ENCODE data around the gene AACS. TPM values are rescaled to one million over a fixed set of nuclear protein-coding genes. Genes with fewer than 3 reads are reported as not detected.

AACS gene
- total RNA-seq, 1 donor from 2014 or later: 16.7 TPM

DNA sequence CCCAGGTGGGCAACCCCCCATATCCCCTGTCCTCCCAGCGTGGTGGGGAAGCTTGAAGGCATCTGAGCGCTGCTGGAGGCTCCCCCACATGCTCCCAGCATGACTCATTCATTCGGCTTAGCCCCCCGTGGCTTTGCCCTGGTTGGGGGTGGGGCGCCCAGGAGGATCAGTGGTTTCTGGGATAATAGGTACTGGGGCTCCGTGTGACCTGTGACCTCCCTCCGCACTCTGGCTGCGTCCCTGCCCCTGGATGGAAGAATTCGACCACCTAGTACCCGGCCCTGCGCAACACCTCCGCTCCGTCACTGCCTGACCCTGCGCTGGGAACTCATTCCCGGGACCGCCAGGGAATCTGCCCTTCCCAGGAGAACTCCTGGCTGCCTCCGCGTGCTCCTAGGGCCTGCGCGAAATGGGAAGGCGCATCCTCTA, 120.1 kb downstream of the AACS start:
- DNase-seq (ENCODE audit: low read depth in 2 of 2): no peak

DNA sequence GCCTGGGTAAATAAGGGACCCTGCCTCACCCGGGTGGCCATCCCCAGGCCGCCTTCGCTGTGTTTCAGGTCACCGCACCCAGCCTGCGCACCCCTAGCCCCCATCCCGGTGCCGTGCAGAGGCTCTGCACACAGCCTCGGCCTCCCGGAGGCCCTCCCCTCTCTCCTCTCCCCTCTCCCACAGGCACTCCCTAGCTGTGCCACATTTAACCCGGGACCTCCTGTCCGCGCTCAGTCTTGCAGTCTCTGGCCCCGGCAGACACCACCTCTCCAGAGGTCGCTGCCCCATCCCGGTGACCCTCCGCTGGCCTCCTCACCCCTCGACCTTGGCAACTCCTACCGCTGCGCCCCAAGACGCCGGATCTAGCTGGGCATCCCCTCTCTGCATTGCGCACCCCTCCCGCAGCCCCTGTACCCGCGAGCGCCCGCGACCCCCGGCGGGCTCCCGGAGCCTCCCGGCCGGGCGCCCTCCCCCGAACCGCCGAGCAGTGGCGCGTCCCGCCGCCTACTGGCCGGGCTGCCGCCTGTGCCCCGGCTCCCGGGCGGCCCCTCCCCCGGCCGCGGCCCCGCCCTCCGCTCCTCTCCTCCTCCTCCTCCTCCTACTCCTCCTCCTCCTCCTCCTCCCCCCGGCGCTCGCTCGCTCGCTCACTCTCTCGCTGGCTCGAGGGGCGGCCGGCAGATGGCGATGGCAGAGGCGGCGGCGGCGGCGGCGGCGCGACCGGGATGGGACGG, 120.7 kb downstream of the AACS start, which contains the start of gene TMEM132B:
TSS of gene TMEM132B (plus strand) at position 647 of the 731 bp plus-strand sequence.
- peak; percentile 81 to 82 for DNase-seq (ENCODE audit: low read depth in 2 of 2)

DNA sequence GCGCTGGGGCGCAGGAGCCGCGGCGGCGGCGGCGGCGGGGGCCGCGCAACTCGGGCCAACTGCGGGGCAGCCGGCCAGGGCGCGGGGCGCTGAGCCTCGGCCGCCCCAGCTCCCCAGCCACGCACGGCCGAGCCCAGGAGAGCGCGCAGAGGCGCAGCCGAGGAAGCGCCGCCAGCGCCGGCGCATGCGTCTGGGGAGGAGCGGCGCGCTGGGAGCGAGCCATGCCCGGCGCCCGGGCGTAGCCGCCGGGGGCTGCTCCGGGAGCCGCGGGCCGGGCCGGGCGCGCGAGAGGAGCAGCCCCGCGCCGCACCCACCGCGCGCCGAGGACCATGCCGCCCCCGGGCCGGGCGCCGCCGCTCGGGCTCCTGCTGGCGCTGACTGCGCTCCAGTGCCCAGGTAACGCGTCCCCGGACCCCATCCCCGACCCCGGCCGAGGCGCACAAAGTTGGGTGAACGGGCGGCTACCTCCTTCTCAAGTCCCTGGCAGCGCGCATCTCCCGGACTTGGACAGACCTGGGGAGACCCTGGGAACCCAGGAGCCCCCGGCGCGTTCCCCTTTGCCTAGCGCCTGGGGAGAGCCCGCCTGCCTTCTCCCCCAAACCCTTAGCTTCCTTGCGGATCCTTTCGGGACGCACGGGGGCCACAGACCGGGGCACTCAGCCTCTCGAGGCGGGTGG, 121.4 kb downstream of the AACS start:
- no peak for DNase-seq (ENCODE audit: low read depth in 2 of 2)

DNA sequence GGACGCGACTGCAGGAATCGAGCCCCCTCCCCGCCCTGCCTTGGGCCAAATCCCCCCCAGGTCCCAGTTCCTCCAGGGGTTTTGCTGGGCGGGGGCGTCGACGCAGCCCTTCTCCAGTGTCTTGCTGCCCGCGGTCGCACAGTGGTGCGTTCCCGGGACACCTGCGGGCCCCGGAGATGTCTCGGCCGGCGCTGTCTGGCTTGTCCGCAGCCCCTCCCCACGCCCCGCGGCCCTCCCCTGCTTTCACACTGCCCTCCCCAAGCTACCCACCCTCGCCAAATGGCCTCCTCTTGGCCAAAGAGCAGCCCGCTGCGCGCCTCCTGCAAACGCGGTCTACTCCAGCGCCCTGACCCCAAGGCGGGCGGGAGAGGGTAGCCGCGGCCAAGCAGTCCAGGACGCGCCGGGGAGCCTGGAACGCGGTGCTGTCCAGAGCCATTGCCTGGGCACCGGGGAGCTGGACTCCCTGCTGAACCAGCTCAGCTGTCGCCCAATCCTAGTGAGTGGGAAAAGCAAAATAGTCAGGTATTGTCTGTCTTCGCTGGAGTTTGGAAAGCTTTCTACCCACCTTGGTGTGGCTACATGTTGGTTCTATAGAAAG, 122.0 kb downstream of the AACS start:
- no peak for DNase-seq (ENCODE audit: low read depth in 2 of 2)

DNA sequence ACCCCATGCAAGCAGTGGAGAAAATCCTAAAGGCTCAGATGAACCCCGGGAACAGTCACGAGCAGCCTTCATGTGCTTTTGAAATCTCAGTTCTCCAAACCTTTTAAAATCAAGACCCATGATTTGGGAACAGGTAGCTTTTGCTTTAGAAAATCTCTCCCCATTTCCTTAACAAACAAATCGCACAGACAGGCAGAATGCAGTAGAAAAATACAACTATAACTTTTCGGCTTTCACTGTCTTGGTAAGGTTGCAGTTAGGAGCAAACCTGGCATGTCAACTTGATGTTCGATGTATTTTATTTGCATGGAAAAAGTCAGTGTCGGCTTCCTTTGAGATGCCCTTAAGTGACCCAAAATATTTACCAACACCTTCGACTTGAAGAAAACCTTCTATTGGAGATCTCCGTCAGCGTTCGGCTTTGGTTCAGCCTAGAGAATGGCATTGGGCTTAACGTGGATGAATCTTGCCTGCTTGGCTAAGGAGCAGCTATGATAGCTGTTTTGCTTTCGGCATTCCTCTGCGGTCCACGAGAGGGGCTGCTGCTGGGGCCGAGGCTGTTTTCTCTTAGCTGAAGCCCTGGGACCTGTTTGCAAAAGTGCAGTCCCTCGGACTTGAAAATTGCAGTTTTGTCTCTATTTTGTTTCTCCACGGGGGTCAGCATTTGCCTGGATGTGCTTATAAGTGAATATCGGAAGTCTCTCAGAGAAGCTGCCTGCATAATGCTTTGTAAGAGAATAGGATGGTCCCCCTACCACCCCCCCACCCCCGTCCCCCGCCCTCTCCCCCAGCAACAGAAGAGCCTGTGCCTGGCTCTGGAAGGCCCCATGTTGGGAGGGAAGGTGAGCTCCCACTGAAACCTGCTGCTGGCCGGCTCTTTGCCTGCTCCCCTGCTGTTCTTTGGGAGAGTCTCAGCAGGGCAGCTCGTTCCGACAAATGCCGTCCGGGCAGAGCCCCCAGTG, 122.8 kb downstream of the AACS start:
- no peak for DNase-seq (ENCODE audit: low read depth in 2 of 2)

DNA sequence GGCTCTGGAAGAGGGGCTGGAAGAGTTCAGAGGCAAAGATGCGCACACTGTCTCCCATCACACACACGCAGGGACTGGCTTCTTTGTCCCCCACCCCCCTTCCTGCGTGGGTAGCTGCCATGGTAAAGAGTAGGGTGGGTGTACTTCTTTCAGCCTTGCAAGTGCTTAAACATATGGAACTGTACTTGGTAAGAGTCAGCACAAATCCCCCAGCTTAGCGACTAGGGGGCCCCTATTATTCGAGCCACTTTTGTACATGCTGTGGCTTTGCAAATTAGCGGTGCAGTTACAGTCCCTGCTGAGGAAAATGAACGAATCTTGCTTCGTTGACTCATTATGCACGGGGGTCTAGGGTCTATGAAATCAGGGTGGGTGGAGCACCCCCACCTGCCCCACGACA, 123.8 kb downstream of the AACS start:
- DNase-seq (ENCODE audit: low read depth in 2 of 2): no peak

- DNase-seq (ENCODE audit: low read depth in 2 of 2): no peak
These were observed 124.3 kb downstream of the AACS start for GRCh38 chr12:125189502-125189901.

- DNase-seq (ENCODE audit: low read depth in 2 of 2): no peak
These were observed 126.3 kb downstream of the AACS start for GRCh38 chr12:125191361-125192087.

DNA sequence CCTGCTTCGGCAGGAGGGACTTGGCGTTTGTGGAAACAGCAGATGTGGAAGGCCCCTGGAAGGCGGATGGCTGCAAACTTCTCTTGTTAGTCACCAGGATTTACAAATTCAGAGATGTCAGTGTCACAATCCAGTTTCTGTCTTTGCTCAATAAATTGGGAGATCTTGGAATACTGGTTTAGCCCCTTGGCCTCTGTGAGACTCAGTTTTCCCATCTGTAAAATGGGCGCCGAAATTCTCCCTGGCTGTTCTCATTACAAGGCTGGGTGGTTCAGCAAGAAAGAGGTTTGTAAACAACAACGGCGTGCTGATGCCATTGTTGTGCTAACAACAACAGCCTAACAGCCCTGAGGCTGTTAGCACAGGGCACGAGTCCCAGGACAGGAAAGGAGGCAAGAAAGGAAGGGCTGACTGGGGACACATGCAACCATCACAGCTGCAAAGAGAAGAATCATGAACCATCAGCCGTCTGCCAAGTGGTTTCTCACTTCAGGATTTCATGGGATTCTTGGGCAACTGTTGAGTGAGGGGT, 127.5 kb downstream of the AACS start:
- no peak for DNase-seq (ENCODE audit: low read depth in 2 of 2)

Other genes with a start within 250 kb of the AACS start
- 7.6 and 11.9 TPM in 2 replicates for gene SCARB1, start 201.6 kb upstream of the AACS start, total RNA-seq
- 1,081 and 1,595 TPM in 2 replicates for gene UBC, start 150.8 kb upstream of the AACS start, total RNA-seq
- gene DHX37, start 76.3 kb upstream of the AACS start, total RNA-seq: 7.4 and 12.5 TPM in 2 replicates
- gene BRI3BP, start 71.8 kb upstream of the AACS start, total RNA-seq: 2.2 and 2.6 TPM in 2 replicates
- gene TMEM132B, start 121.0 kb downstream of the AACS start, total RNA-seq: under 0.01 TPM in 2 replicates

All from lung microvascular endothelial cell (primary cell).